NCI-H1417 treated with DMSO at 0.1 percent for 48 hours (cell line): ENCODE results near the gene ZNF300.
"Not testable (repeated sequence)": the region's sequence is repeated elsewhere in the genome, so short reads cannot be mapped to it uniquely, and the experiment has no call there.

Source experiments
- DNase-seq: peaks from one replicate; lab custom pipeline; 2025; lab: John Stamatoyannopoulos, UW

Gene ZNF300

DNA sequence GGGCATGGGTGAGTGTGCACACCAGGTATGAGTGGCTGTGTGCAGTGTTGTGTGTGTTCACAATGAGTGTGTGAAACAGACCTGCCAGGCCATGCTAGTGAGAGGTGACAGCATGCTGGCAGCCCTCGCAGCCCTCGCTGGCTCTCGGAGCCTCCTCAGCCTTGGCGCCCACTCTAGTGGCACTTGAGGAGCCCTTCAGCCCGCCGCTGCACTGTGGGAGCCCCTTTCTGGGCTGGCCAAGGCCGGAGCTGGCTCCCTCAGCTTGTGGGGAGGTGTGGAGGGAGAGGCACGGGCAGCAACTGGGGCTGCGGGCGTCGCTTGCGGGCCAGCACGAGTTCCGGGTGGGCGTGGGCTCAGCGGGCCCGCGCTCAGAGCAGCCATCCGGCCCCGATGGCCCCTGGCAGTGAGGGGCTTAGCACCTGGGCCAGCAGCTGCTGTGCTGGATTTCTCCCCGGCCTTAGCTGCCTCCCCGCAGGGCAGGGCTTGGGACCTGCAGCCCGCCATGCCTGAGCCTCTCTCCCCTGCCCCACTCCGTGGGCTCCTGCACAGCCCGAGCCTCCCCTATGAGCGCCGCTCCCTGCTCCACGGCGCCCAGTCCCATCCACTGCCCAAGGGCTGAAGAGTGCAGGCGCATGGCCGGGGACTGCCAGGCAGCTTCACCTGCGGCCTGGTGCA is 59.5 kb downstream of the ZNF300 start:
- DNase-seq: not testable (repeated sequence)
